Activated CD8-positive, alpha-beta memory T cell treated with anti-CD3 and anti-CD28 coated beads for 24 hours (primary cell): Measurements from ENCODE around the gene SPATA20.

Experiments used
- DNase-seq: peaks from one replicate; pipeline ENCODE4 v3.0.0-alpha.2; 2020

The SPATA20 gene

DNA sequence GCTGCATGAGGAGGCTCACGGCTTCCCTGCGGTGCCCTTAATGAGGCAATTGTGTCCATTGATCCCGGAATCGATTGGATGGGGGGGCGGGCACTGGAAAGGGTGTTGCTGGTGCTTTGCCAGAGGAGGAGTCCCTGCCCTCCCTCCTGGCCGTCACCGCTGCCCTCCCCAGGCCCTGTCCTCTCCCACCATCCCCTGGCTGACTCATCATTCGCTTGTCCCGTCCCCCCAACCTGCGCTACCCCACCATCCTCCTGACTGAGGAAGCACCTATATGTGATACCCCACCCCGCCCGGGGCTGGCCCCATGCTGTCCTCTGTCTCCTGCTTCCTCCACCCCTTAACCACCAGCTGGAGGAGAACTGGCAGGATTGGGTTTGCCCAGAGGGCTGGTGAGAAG lies 34.3 kb downstream of the SPATA20 start:
- DNase-seq, result no peak

DNA sequence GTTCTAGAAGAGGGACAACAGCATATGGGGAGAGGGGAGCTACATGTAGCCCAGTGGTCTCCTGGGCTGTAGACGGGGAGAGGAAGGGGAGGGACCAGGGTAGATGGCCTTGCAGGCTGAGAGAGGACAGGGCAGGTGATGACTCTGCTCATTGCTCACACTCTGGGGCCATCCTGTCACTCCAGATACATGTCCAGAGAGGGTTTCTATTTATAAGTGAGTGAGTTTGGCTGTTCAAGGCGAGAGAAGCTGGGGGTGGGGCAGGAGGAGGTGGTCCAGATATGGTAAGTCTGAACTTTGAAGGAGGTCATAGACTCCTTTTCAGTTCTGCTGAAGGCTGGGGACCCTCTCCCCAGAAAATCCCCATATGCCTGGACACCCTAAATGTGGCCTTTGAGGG lies 35.8 kb downstream of the SPATA20 start:
- no peak for DNase-seq

DNA sequence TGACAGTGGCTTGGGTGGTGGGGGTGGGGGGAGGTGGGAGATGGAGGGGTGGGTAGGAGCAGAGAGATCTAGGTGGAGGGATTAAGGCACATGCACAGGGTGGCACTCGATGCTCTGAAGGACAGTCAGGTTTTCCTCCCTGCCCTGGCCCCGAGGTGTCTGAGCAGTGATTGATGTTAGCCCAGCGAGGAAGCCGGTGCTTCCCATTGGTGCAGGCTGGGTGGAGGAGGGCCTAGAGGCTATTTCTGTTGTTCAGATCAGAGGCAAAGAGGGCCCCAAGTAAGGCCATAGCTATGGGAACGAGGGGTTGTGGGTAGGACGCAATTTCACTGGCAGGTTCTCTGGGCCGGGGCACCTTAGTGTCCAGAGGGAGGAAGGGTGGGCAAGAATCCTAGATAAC lies 36.7 kb downstream of the SPATA20 start:
- DNase-seq, result no peak

DNA sequence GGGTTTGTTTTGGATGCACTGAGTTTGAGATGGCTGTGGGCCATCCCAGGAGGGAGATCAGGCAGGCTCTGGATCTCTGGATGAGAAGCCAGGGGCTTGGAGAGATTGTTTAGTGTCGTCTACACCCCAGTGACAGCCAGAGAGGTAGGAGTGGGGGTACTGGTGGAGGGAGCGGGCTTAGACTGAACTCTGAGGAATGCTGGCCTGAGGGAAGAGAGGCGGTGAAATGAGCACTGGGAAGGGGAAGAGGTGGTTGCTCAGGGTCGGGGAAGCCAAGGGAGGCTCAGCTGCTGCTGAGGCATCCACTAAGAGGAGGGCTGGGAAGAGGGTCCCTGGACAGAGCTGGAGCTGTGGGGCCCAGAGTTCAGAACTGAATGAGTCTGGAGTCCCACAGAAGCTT lies 37.1 kb downstream of the SPATA20 start:
- DNase-seq, result no peak

DNA sequence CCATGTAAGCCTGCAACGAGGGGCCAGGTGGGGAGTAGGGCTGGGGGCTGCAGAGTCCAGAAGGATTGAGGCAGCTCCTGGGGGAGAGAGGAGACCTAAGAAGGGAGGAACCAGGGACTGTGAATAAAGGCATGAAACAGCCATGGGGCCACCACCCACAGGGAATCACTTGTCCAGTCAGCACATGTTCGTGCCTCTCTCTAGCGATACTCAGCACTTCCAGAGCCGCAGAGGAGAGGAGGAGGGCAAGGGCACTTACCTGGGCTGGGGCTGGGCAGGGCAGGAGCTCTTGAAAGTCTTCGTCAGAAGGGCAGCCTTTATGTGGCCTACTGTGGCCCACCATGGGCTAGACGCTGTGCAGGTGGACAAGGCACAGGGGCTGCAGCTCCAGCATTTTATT lies 37.8 kb downstream of the SPATA20 start:
- no peak for DNase-seq

DNA sequence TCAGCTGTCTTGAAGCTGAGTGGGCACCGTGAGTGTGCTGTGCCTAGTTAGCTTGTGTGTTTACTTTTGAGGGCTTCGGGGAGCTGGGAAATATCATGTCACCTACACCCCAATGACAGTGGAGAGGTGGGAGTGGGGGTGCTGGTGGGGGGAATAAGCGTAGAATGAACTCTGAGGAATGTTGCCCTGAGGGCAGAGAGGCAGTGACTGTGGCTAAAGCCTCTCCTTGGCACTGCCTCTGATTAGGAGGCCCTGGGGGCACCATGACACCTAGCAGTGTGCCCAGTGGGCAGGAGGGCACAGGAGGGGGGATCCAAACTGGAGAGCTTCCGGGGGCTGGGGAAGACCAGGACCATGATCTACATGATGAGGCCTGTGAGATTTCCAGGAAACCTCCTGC lies 38.4 kb downstream of the SPATA20 start:
- DNase-seq, result no peak

DNA sequence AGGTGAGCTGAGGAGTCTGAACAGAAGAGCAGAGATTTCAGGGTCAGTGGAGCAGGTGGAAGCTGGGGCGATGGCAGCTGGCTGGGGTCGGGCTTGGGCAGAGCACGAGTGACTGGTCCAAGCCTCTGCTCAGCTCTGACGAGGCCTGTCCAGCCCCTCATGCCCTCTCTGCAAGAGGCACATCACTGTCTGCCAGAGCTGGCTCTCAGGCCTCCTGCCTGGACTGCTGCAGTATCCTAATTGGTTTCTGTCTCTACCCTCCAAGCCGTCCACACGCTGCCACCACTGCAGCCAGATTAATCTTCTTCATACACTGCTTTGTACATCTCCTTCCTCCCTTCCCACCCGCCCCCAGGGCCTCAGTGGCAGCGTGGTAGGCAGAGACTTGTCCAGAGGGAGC lies 38.9 kb downstream of the SPATA20 start:
- no peak for DNase-seq

DNA sequence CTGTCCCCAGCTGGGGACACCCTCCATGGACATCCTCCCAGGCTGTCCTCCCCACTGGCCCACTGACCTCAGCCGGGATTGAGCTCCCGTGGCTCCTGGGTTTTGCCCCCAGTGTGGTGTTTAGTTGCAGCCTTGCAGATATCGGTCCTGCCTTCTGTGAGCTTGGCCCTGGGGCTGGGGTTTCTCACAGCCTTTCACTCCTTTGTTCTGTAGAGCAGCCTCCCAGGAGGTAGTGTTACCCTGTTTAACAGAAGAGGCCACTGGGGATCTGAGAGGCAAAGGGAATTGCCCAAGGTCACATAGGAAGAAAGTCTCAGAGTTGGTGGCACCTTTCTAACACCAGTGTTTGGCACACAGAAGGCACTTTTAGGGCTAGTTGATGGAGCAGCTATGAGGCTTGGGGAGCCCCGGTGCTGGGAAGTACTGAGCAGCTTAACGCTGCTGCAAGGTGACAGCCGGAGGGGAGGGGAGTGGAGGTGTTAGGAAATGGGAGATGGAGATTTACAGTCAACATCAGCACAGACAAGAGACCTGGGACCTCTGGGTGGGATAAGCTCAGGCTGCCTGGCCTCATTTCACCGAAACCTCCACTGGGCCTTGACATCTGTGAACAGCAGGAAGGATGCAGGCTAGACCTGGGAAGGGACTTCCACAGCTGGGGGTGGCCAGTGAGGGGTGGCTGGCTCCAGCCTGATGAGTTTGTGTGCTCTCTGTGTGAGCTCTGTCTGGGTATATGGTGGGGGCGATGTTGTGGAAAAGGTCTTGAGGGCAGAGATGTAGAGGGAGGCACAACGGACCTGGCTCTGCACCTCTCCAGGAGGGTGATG lies 39.7 kb downstream of the SPATA20 start:
- DNase-seq, result no peak

DNA sequence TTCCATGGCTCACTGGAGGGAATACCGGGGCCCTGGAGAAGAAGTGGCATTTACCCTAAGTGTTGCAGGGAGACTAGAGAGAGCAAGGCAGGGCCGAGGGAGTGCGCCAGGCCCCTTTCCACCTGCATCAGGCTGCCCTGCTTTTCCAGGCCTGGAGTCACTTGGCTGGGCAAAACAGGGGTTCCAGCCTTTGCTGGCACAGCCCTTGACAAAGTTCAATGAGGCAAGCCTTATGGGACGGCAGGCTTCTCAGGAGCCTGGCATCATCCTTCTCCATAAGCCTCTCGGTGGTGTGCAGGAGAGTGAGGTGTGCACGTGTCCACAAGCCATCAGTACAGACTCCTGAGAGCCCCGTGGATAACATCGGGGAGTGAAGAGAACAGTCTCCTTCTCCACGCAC lies 40.6 kb downstream of the SPATA20 start:
- DNase-seq, result no peak

DNA sequence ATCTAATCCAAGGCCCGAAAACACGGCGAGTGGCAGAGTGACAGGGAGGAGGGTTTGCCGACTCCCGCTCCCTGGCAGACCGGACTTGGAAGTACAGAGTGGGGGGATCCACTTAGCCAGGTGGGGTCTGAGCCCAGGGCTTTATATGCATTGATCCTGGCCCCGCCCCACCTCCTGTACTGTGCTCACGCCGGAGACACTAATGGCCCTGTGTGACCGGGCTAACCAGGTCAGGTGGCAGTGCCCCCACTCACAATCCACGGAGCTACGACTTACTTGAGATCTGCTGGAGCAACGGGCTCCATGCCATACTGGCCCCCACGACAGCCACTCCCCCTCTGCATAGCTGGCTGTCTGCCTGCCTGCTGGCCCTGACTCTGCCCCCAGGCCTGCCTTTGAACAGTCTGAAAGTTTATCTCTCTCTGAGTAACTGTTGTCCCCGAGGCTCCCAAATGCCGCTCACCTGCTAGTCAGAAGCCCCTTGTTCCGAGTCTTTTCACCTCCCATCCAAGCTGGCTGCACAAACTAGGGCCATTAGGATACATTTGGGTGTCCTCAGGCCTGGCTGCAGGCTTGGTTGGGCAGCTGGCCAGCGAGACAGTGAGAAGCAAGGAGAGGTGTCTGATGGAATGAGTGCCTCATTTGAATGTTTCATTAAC lies 41.5 kb downstream of the SPATA20 start:
- DNase-seq, result no peak

DNA sequence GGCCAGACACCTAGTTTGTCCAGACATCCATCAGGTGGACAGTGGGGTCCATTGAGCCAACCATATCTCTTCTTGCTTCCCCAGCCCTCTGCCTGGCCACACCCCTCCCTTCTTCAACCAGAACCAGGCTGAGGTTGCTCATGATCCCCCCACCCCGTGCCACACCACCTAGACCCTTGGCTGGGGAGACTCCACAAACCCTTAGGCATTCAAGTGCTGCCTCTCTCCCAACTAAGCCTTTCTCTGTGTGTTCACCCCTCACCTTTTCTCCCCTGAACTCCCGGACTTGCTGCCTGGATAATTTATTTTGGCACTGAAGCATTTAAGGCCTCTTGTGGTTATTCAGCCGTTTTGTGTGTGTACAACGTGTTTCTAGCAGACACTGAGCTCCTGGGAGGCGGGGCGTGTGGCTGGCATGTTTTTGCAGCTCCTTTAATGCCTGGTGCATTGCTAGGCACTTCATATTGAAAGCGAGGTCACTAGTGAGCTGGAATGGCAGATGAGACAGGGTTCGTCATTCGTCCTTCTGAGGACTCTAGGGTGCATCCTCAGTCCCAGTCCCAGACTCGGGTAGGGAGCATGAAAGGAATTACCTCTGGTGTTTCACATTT lies 42.2 kb downstream of the SPATA20 start:
- DNase-seq, result no peak

DNA sequence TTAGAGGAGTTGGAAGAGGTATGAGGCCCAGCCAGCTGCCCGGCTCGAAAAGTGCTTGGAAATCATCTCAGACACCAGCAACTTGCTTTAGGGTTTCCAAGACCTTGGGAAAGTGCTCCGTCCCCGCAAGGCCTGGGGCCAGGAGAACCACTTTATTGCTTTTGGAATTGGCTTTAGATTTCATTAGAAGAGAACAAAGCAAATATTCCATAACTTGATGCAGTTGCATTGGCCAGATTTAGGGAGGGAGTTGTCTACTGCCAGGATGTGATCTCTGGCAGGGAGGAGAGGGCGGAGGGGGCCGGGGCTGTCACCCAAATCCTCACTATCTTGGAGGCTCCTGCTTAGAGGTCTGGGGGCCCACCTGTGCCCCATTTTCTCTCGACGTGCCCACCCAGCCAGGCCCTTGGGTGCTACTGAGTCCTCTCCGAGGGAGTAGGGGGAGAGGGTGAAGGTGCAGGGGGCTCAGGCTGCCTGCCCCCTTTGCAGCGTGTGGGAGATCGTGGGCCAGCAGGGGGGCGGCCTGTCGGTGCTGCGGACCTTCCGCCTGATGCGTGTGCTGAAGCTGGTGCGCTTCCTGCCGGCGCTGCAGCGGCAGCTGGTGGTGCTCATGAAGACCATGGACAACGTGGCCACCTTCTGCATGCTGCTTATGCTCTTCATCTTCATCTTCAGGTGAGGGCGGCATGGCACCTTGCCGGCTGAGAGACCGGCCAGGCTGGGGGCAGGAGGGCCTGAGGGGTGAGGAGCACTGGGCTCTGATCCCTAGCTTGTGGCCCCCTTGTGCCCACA lies 44.2 kb downstream of the SPATA20 start:
- DNase-seq, result no peak

DNA sequence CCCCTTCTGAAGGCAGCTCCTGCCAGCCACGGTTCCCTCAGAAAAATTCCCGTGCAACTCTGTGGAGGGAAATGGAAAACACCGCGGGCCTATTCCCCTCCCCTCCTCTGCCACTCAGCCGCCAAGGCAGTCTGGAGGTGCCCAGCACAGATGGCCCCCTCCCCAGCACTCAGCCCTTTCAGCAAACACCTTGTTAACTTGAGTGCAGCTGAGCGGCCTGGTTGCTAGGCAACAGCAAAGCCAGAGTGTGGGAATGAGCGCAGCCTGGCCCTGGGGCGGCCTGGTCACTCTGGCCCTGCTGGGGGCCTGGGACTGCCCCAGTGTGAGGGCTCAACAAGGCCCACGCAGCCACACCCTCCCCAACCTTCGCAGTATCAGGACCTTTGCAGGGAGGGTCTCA lies 46.3 kb downstream of the SPATA20 start:
- no peak for DNase-seq

DNA sequence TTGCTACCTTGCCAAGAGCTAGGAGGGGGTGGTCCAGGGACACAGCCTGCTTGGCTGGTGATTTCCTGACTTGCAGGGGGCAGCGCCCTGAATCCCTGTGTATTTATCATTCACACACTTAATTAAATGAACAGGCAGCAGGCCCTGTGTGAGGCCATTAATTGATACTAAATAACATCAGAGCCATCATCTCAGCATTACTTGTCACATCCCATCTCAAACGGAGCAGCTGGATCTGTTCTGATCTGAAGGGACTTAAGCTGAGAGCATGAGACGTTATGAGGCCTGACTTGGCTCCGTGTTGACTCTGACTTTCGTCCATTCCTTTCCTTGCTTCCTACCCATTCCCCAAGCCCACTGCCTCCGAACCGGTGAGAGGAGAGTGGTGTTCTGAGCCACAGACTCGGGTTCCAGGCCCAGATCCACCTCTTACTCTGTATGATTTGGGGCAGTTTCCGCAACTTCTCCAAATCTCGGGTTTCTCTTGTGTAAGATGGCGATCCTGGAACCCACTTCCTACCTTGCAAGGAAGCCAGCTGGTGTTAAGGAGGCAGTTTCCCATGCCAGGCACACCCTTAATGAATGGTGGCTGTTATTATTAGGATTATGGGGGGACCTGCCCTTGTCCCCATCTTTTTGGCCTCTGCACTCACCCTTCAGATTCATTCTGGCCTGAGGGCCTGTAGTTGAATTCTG lies 47.3 kb downstream of the SPATA20 start:
- no peak for DNase-seq

DNA sequence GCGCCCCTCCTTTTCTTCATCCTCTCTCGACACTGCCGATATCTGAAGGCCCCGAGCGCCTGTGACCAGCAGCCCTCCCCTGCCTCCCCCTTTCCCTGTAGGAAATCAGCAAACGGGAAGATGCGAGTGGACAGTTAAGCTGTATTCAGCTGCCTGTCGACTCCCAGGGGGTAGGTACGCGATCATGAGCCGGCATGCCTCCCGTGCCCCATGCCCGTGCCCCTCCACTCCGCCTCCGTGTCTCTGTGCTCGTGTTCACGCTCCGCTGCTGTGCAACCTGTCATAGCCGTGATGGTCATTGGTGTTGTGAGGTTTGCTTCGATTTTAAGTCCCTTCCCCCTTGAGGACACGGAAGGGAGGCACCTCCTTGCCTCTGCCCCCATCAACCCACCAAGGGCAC lies 47.9 kb downstream of the SPATA20 start:
- no peak for DNase-seq

DNA sequence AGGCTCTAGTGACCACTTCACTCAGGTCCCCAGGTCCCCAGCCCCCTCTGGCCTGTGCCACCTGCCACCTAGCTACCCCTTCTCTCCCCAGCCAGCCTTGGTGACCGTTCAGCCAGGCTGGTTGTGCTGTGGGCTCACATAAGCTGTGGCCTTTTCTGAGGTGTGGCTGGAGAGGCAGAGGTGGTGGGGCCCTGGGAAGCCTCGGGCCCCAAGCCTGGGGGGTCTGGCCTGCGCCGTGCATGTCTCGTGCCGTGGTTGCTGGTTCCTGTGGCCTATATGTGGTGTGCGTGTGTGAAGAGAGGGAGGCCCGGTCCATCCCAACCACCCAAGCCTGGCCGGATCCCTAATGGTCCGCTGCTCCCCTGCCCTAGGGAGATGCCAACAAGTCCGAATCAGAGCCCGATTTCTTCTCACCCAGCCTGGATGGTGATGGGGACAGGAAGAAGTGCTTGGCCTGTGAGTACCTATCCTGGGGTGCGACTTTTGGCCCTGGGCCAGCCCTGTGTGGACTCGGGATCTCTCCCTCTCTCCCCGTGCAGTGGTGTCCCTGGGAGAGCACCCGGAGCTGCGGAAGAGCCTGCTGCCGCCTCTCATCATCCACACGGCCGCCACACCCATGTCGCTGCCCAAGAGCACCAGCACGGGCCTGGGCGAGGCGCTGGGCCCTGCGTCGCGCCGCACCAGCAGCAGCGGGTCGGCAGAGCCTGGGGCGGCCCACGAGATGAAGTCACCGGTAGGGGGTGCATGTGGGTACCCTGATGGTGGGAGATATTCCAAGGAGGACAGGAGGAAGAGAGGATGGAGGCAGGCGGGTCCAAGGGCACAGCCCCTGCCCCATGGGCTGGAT lies 49.4 kb downstream of the SPATA20 start:
- no peak for DNase-seq

DNA sequence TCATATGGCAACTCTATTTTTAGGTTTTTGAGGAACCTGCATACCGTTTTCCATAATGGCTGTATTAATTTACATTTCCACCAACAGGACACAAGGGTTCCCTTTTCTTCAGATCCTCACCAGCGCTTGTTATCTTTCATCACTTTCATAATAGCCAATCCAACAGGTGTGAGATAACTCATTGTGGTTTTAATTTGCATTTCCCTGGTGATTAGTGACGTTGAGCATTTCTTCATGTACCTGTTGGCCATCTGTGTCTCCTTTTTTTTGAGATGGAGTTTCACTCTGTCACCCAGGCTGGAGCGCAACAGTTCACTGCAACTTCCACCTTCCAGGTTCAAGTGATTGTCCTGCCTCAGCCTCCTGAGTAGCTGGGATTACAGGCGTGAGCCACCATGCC lies 51.5 kb downstream of the SPATA20 start:
- DNase-seq, result no peak

DNA sequence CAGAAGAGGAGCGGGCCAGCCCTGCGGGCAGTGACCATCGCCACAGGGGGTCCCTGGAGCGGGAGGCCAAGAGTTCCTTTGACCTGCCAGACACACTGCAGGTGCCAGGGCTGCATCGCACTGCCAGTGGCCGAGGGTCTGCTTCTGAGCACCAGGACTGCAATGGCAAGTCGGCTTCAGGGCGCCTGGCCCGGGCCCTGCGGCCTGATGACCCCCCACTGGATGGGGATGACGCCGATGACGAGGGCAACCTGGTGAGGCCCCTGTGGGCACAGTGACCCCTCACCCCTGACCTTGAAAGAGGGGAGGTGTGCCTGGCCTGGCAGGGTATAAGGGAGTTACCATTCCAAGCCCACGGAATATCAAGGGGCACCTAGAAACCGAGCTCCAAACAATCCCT lies 52.6 kb downstream of the SPATA20 start:
- no peak for DNase-seq

DNA sequence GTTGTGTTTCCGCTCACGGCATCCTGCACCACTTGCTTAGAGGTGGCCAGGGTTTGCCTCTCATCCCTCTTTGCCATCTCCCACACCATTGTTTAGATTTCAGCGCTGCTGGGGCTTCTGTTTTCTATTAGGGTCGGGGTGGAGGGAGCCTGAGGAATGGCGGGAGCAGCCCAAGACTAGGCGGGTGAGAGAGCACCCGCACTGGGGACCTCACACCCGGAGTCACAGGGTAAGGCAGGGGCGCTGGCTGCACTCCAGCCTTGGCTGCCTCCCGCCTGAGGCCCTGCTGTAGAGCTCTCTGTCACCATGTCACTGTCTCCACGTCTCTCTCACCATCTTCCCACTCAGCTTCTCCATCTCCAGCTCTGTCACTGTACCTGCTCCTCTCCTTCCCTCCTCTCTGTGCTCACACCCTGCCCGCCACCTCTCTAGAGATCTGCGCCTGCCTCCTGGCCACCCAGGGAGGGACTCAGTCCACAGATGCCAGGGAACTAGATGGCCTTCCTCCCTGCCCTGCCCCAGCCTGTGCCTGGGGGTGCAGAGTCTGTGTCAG lies 54.9 kb downstream of the SPATA20 start:
- DNase-seq, result no peak

DNA sequence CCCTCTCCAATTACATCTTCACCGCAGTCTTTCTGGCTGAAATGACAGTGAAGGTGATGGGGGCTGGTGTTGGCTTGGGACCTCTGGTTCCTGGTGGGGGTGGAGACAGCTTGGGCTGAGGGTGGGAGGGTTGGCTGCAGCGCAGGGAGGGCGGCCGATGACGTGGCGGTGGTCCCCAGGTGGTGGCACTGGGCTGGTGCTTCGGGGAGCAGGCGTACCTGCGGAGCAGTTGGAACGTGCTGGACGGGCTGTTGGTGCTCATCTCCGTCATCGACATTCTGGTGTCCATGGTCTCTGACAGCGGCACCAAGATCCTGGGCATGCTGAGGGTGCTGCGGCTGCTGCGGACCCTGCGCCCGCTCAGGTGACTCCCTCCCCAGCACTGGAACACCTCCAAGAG lies 55.9 kb downstream of the SPATA20 start:
- no peak for DNase-seq

DNA sequence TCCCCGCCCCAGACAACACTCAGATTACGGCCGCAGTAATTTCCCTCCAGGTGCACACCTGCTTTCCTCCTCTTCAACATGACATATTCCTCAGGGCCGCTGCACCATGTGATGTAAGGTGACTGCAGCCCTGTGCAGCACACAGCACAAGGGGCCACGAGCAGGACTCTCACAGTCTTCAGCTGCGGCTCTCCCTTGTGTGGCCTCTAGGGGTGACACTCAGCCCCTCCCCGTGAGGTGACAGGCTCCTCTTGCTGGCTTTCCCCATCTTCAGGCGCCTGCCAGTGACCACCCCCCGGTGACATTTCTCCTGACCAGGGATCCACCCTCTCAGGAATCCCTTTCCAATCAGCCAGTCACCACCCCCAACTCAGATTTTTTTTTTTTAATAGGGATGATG lies 56.4 kb downstream of the SPATA20 start:
- DNase-seq, result no peak

DNA sequence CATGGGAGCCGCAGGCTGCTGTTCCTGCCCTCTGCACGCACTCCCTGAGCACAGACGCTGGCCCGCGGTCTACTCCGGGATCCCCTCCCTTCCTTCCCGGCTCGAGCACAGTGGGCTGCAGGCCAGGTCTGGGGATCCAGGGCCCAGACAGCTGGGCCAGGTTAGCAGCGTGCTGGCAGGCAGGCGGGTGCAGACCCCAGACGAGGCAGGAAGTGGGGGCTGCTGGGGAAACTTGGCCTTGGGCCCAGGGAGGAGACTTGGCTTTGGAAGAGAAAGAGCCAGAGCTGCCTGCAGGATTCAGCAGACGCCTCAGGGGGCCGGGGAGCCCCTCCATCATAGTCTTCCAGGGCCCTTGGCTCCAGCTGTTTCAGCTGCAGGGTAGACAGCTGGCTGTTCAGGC lies 57.5 kb downstream of the SPATA20 start:
- no peak for DNase-seq
